Large intestine (tissue), 3 donors: ENCODE data around the gene BIN2. TPM values are rescaled to one million over a fixed set of nuclear protein-coding genes. Genes with fewer than 3 reads are reported as not detected.
"Not testable (repeated sequence)": the region's sequence is repeated elsewhere in the genome, so short reads cannot be mapped to it uniquely, and the experiment has no call there.

ENCODE experiments used
- DNase-seq, 2 donors: peaks; one replicate each; pipeline versions ENCODE4 v3.0.0 to v3.0.0-alpha.2; 2013
- H3K27ac ChIP-seq: one replicate; pipeline ENCODE4 v1.5.1; 2013; ENCODE audit warnings: low read length
- H3K27me3 ChIP-seq: 2 replicates; pipeline ENCODE4 v1.6.1; 2013; ENCODE audit warnings: low read length; ENCODE audit not compliant: control insufficient read depth, insufficient read depth
- H3K36me3 ChIP-seq: 2 replicates; pipeline ENCODE4 v1.6.1; 2013; ENCODE audit warnings: low read length; ENCODE audit not compliant: control insufficient read depth, insufficient read depth
- H3K4me1 ChIP-seq: one replicate; pipeline ENCODE4 v1.6.1; 2013; ENCODE audit warnings: low read length; ENCODE audit not compliant: control insufficient read depth, insufficient read depth
- H3K4me3 ChIP-seq: one replicate; pipeline ENCODE4 v1.5.1; 2013; ENCODE audit warnings: low read length
- H3K9me3 ChIP-seq: one replicate; pipeline ENCODE4 v1.6.1; 2013; ENCODE audit warnings: mild to moderate bottlenecking, low read depth, low read length, moderate library complexity; ENCODE audit not compliant: control insufficient read depth
- WGBS: methylation state at CpG from one replicate; pipeline ENCODE4 v1.1.5; 2013; ENCODE audit warnings: low lambda C conversion rate; ENCODE audit not compliant: insufficient coverage; 5-methylcytosine and 5-hydroxymethylcytosine counted together
- polyA plus RNA-seq: library from polyadenylated mRNA; unstranded; fragments of 120-200 nt; gene quantifications from one replicate; pipeline ENCODE4 v1.2.1, GENCODE V29; 2013

BIN2 gene
- polyA plus RNA-seq, 1 donor = 7.0 TPM

GRCh38 chr12:51346581-51346980 is 22.6 kb upstream of the BIN2 start, which contains the start of gene CELA1:
TSS of gene CELA1 (minus strand) at chr12:51346679. CDS start at chr12:51346638, 41 bp downstream.
- Histone ChIP-seq H3K27ac (no peak within 1 kb of the TSS), H3K36me3 (no peaks in the 10 kb centered on the region), H3K4me3 (no peak within 1 kb of the TSS), H3K4me1 (no peaks in the 10 kb centered on the region), H3K27me3 (no peaks in the 10 kb centered on the region), H3K9me3 (no peaks in the 10 kb centered on the region)
- no CpG with 5 or more reads among the region's 3 CpGs for WGBS
- DNase-seq = no peak

GRCh38 chr12:51345681-51346080 is 21.7 kb upstream of the BIN2 start:
- no CpG with 5 or more reads among the region's 7 CpGs for WGBS
- no peaks in the 10 kb centered on the region for H3K4me1 ChIP-seq
- H3K36me3 ChIP-seq = no peaks in the 10 kb centered on the region
- no peak for DNase-seq
- H3K9me3 ChIP-seq = no peaks in the 10 kb centered on the region
- H3K4me3 ChIP-seq = no peak overlapping the region
- no peaks in the 10 kb centered on the region for H3K27me3 ChIP-seq
- H3K27ac ChIP-seq = no peak overlapping the region

GRCh38 chr12:51343201-51343600 is 19.2 kb upstream of the BIN2 start:
- Histone ChIP-seq H3K27ac (no peak overlapping the region), H3K4me1 (no peaks in the 10 kb centered on the region), H3K27me3 (no peaks in the 10 kb centered on the region), H3K4me3 (no peak overlapping the region), H3K9me3 (no peaks in the 10 kb centered on the region), H3K36me3 (no peaks in the 10 kb centered on the region)
- no peak for DNase-seq
- WGBS = no CpG with 5 or more reads among the region's 2 CpGs

GRCh38 chr12:51342416-51342815 is 18.4 kb upstream of the BIN2 start:
- Histone ChIP-seq H3K27ac (no peak overlapping the region), H3K36me3 (no peaks in the 10 kb centered on the region), H3K9me3 (no peaks in the 10 kb centered on the region), H3K4me3 (no peak overlapping the region), H3K27me3 (no peaks in the 10 kb centered on the region), H3K4me1 (no peaks in the 10 kb centered on the region)
- no CpG with 5 or more reads among the region's 10 CpGs for WGBS
- DNase-seq = no peak

GRCh38 chr12:51341251-51342007 is 17.5 kb upstream of the BIN2 start:
- Histone ChIP-seq H3K36me3 (no peaks in the 10 kb centered on the region), H3K27ac (no peak overlapping the region), H3K4me1 (no peaks in the 10 kb centered on the region), H3K4me3 (no peak overlapping the region), H3K27me3 (no peaks in the 10 kb centered on the region), H3K9me3 (no peaks in the 10 kb centered on the region)
- peak; percentile 69 to 79 for DNase-seq
- 100% methylated on average over 1 of the region's 9 CpGs for WGBS

GRCh38 chr12:51339750-51340149 is 15.8 kb upstream of the BIN2 start:
- Histone ChIP-seq H3K27me3 (no peaks in the 10 kb centered on the region), H3K4me1 (peaks cover 5% of the 10 kb centered on the region), H3K4me3 (no peak overlapping the region), H3K36me3 (no peaks in the 10 kb centered on the region), H3K27ac (no peak overlapping the region), H3K9me3 (no peaks in the 10 kb centered on the region)
- 60% methylated on average over 1 of the region's 6 CpGs for WGBS
- no peak for DNase-seq

- H3K27me3 ChIP-seq, H3K36me3 ChIP-seq, H3K4me3 ChIP-seq, DNase-seq, H3K4me1 ChIP-seq, H3K27ac ChIP-seq, H3K9me3 ChIP-seq: not testable (repeated sequence)
These were observed 13.4 kb upstream of the BIN2 start for GRCh38 chr12:51337336-51337735.

GRCh38 chr12:51335931-51336330 is 12.0 kb upstream of the BIN2 start:
- Histone ChIP-seq H3K36me3 (no peaks in the 10 kb centered on the region), H3K27me3 (no peaks in the 10 kb centered on the region), H3K4me3 (no peak overlapping the region), H3K9me3 (no peaks in the 10 kb centered on the region), H3K27ac (no peak overlapping the region), H3K4me1 (peaks cover 7% of the 10 kb centered on the region)
- WGBS = no CpG with 5 or more reads among the region's 2 CpGs
- no peak for DNase-seq

GRCh38 chr12:51334764-51335163 is 10.8 kb upstream of the BIN2 start:
- no peaks in the 10 kb centered on the region for H3K27me3 ChIP-seq
- no peaks in the 10 kb centered on the region for H3K9me3 ChIP-seq
- no peak overlapping the region for H3K27ac ChIP-seq
- H3K4me1 ChIP-seq = peaks cover 7% of the 10 kb centered on the region
- peak in 1 of 2 donors; percentile 26 for DNase-seq
- no CpG with 5 or more reads among the region's 4 CpGs for WGBS
- H3K4me3 ChIP-seq = no peak overlapping the region
- no peaks in the 10 kb centered on the region for H3K36me3 ChIP-seq

- no peak for DNase-seq
- Histone ChIP-seq H3K4me3 (no peak overlapping the region), H3K27ac (no peak overlapping the region), H3K4me1 (peaks cover 7% of the 10 kb centered on the region), H3K36me3 (no peaks in the 10 kb centered on the region), H3K9me3 (no peaks in the 10 kb centered on the region), H3K27me3 (no peaks in the 10 kb centered on the region)
- 63% methylated on average over 2 of the region's 6 CpGs for WGBS
These were observed 9.6 kb upstream of the BIN2 start for GRCh38 chr12:51333536-51333935.

GRCh38 chr12:51330186-51330585 is 6.2 kb upstream of the BIN2 start:
- Histone ChIP-seq H3K4me1 (peaks cover 7% of the 10 kb centered on the region), H3K36me3 (no peaks in the 10 kb centered on the region), H3K27ac (no peak overlapping the region), H3K4me3 (no peak overlapping the region), H3K27me3 (no peaks in the 10 kb centered on the region), H3K9me3 (no peaks in the 10 kb centered on the region)
- no peak for DNase-seq
